Breast epithelium (tissue), 4 donors: ENCODE results near the gene SLCO2B1. TPM values are rescaled to one million over a fixed set of nuclear protein-coding genes. Genes with fewer than 3 reads are reported as not detected.
A peak's percentile ranks its signal among the peaks of the same experiment; 100 is the strongest.

Experiments
- DNase-seq, 2 donors: peaks; one replicate each; pipeline ENCODE4 v3.0.0-alpha.2; 2019; ENCODE audit warnings: low spot score in 2 of 2
- H3K27ac ChIP-seq, 2 donors: fragments of 200-600 bp; sonication (generic) in 1 of 2; one replicate each; pipeline ENCODE4 v1.5.1; 2016 to 2019; ENCODE audit warnings: mild to moderate bottlenecking in 1 of 2
- H3K27me3 ChIP-seq, 2 donors: fragments of 200-600 bp; sonication (generic) in 1 of 2; one replicate each; pipeline versions ENCODE4 v1.5.1 to v1.6.0; 2017 to 2019; ENCODE audit warnings: control low read depth in 1 of 2, mild to moderate bottlenecking in 1 of 2
- H3K36me3 ChIP-seq: fragments of 200-600 bp; one replicate; pipeline ENCODE4 v1.5.1; 2019
- H3K4me1 ChIP-seq, 2 donors: fragments of 200-600 bp; sonication (generic); one replicate each; pipeline ENCODE4 v1.5.1; 2016 to 2019; ENCODE audit warnings: control low read depth in 1 of 2
- H3K4me3 ChIP-seq, 3 donors: fragments of 200-600 bp; sonication (generic); 1 replicate in 2 of 3; 2 replicates in 1 of 3; pipeline ENCODE4 v1.5.1; 2016 to 2019; ENCODE audit warnings: mild to moderate bottlenecking in 3 of 3, moderate library complexity in 2 of 3
- H3K9me3 ChIP-seq, 2 donors: fragments of 200-600 bp; sonication (generic) in 1 of 2; one replicate each; pipeline ENCODE4 v1.5.1; 2016 to 2019; ENCODE audit warnings: control low read depth in 1 of 2
- CTCF ChIP-seq, 3 donors: fragments of 450-650 bp; IDR thresholded peaks; one replicate each; pipeline ENCODE4 v1.5.1; 2016 to 2017; ENCODE audit warnings: antibody characterized with exemption in 3 of 3, mild to moderate bottlenecking in 3 of 3, moderate library complexity in 3 of 3
- POLR2A ChIP-seq: fragments of 450-650 bp; IDR thresholded peaks from one replicate; pipeline ENCODE4 v1.6.1; 2016; ENCODE audit warnings: antibody characterized with exemption, mild to moderate bottlenecking, moderate library complexity
- POLR2AphosphoS5 ChIP-seq, 3 donors: sonication (generic); formaldehyde crosslinking; IDR thresholded peaks; one replicate each; pipeline ENCODE4 v1.6.1; 2017; ENCODE audit warnings: antibody characterized with exemption in 3 of 3
- intact Hi-C: fragments of 100-400 bp; cut with DNase I; formaldehyde crosslinking; loops from one replicate; pipeline ENCODE4 v1.15.1; 2023; ENCODE audit warnings: low total_unique reads
- total RNA-seq, 3 donors: library from RNA; depleted of rRNA; stranded (reverse); fragments of >200 nt; gene quantifications; one replicate each; pipeline ENCODE4 v1.1.0, GENCODE V29; 2016

Gene SLCO2B1
- total RNA-seq, 3 donors from 2014 or later, result 23.9 to 86.9 (median 32.3) TPM

DNA sequence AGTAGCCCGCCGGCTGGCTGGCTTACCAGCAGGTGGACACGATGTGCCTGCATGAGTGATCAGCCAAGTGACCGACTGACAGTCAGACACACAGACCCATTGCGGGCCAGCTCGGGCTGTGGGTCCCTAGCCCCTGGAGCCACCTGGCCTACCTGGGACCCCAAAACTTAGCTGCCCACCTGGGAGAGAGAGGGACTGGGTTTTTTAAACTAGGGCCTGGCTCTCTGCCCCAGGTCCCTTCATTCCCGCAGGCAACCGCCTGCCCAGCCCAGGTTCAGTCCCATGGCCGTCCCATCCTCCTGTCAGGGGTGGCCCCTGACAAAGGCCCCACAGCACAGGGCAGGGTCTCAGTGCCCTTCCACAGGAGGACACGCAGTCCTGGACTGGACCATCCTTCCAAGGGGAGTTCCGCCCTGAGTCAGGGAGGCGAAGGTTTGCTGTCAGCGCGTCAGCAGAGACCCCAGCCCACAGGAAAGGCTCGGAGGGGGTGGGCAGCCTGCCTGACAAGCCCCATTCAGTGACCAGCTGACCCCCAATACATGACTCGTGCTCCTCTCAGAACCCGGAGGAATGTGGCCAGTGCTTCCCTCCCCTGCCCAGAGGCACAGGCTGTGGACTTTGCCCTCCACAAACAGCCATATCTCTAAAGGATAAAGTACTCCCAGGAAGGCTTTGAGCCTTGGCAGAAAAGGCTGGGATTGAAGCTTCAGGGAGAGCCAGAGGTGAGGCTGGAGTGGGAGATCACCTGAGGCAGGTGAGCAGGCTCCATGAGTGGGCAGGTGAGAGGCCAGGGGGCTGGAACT is 8.4 kb downstream of the SLCO2B1 start:
- no peaks in the 10 kb centered on the region for H3K4me1 ChIP-seq
- H3K9me3 ChIP-seq, result no peaks in the 10 kb centered on the region
- no peak overlapping the region for H3K4me3 ChIP-seq
- no peaks in the 10 kb centered on the region for H3K36me3 ChIP-seq
- intact Hi-C loops, result no loop called here
- TF ChIP-seq POLR2A (no peak), CTCF (IDR thresholded peaks at IDR 0.05) (no peak), POLR2AphosphoS5 (IDR thresholded peaks at IDR 0.05) (no peak)
- no peaks in the 10 kb centered on the region for H3K27me3 ChIP-seq
- H3K27ac ChIP-seq, result peak overlapping the region in 1 of 2 donors; percentile 39
- no peak for DNase-seq

DNA sequence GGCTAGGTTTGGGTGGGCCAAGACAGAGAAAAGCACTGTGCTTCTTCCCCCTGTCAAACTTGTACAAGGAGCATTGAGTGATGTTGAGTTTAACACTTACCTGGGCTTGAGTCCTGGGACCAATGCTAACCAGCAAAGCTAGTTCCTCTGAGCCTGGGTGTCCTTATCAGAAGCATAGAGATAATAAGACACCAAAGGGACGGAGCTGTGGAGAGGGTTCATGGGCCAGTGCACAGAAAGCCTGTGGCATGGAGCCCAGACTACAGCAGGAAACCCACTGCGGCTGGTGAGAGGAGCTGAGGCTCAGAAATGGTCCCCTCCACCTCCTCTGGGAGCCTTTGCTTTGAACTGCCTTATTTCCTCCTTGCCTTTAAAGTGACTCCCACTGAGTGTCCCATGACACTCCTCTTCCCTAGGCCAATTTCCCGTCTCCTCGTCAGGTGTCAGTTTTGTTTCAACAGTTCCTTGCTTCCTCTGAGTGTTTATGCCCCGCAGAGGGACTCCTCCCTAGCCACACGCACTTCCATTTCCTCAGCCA is 9.4 kb downstream of the SLCO2B1 start:
- Histone ChIP-seq H3K27me3 (no peaks in the 10 kb centered on the region), H3K36me3 (no peaks in the 10 kb centered on the region), H3K27ac (peak overlapping the region in 1 of 2 donors; percentile 39), H3K9me3 (no peaks in the 10 kb centered on the region), H3K4me1 (no peaks in the 10 kb centered on the region), H3K4me3 (no peak overlapping the region)
- intact Hi-C loops, result no loop called here
- no peak for DNase-seq
- TF ChIP-seq CTCF (IDR thresholded peaks at IDR 0.05) (no peak), POLR2AphosphoS5 (IDR thresholded peaks at IDR 0.05) (no peak), POLR2A (no peak)

DNA sequence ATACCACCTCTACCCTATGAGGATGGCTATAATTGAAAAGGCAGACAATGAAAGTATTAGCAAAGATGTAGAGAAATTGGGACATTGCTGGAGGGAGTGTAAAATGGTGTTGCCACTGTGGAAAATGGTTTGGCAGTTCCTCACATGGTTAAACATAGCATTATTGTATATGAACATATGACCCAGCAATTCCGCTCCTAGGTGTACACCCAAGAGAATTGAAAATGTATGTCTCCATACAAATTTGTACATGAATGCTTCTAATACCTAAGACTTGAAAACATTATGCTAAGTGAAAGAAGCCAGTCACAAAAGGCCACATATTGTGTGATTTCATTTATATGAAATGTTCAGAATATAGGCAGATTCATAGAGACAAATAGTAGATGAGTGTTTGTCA is 10.0 kb downstream of the SLCO2B1 start:
- H3K4me1 ChIP-seq, result no peaks in the 10 kb centered on the region
- H3K36me3 ChIP-seq, result no peaks in the 10 kb centered on the region
- H3K27ac ChIP-seq, result no peak overlapping the region
- intact Hi-C loops, result no loop called here
- no peaks in the 10 kb centered on the region for H3K27me3 ChIP-seq
- H3K9me3 ChIP-seq, result no peaks in the 10 kb centered on the region
- H3K4me3 ChIP-seq, result no peak overlapping the region
- DNase-seq, result no peak
- TF ChIP-seq CTCF (IDR thresholded peaks at IDR 0.05), result no peak
- no peak for TF ChIP-seq POLR2A
- TF ChIP-seq POLR2AphosphoS5 (IDR thresholded peaks at IDR 0.05), result no peak

GRCh38 chr11:75161506-75162095 is 10.7 kb downstream of the SLCO2B1 start:
- H3K36me3 ChIP-seq, result no peaks in the 10 kb centered on the region
- no peaks in the 10 kb centered on the region for H3K9me3 ChIP-seq
- no peak for TF ChIP-seq POLR2A
- TF ChIP-seq POLR2AphosphoS5 (IDR thresholded peaks at IDR 0.05), result no peak
- TF ChIP-seq CTCF (IDR thresholded peaks at IDR 0.05), result no peak
- no peaks in the 10 kb centered on the region for H3K27me3 ChIP-seq
- H3K4me1 ChIP-seq, result no peaks in the 10 kb centered on the region
- no peak overlapping the region for H3K27ac ChIP-seq
- DNase-seq, result no peak
- no peak overlapping the region for H3K4me3 ChIP-seq
- intact Hi-C loops, result loop anchor here (2.0 kb wide), 1 partner anchor 159 kb away; no protein-coding TSS in a partner anchor

DNA sequence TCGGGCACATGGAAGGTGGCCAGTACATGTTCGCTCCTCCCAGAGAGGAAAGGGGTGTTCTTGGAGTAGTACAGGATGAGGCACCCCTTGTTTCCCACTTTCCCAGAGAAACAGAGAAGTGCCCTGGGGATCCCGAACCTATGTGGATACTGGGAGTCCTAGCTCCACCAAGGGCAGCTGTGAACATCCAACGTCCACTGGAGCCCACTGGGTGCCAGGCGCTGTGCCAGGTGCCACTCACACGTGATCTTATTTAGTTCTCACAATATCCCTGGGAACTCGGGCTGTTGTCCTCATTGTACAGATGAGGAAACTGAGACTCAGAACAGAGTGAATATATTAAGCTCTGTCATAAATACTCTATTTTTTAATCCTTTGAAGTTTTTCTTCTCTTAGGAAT is 12.0 kb downstream of the SLCO2B1 start:
- Histone ChIP-seq H3K36me3 (no peaks in the 10 kb centered on the region), H3K27me3 (no peaks in the 10 kb centered on the region), H3K27ac (no peak overlapping the region), H3K4me3 (no peak overlapping the region), H3K9me3 (no peaks in the 10 kb centered on the region), H3K4me1 (no peaks in the 10 kb centered on the region)
- intact Hi-C loops, result loop anchor here (2.0 kb wide), 1 partner anchor 158 kb away; no protein-coding TSS in a partner anchor
- no peak for DNase-seq
- no peak for TF ChIP-seq CTCF (IDR thresholded peaks at IDR 0.05)
- no peak for TF ChIP-seq POLR2AphosphoS5 (IDR thresholded peaks at IDR 0.05)
- no peak for TF ChIP-seq POLR2A
